ENCODE measurements around the gene CCL27. TPM values are rescaled to one million over a fixed set of nuclear protein-coding genes. Genes with fewer than 3 reads are reported as not detected.

Gene CCL27
- total RNA-seq, 2 donors from 2014 or later, result not detected

DNA sequence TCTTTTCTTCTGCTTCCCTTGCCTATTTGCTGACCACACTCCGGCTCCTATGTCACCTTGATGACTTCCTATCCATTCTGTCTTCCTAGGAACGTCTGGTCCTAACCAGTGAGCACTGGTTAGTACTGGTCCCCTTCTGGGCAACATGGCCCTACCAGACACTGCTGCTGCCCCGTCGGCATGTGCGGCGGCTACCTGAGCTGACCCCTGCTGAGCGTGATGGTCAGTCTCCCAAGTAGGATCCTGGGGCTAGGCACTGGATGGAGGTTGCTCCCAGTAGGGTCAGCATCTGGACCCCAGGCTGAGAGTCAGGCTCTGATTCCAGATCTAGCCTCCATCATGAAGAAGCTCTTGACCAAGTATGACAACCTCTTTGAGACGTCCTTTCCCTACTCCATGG lies 13.8 kb downstream of the CCL27 start:
- Histone ChIP-seq H3K36me3 (peaks cover 16% of the 10 kb centered on the region), H3K27me3 (replicated peaks; ENCODE audit: insufficient read depth) (no peaks in the 10 kb centered on the region), H3K27ac (no peak overlapping the region), H3K4me1 (ENCODE audit: control insufficient read depth in 1 of 2, low read depth in 2 of 2) (peaks cover 29 to 56% of the 10 kb centered on the region in 2 donors), H3K4me3 (no peak overlapping the region), H3K9me3 (no peaks in the 10 kb centered on the region)
- DNase-seq (ENCODE audit: low spot score), result no peak
- TF ChIP-seq, protein P1, sequence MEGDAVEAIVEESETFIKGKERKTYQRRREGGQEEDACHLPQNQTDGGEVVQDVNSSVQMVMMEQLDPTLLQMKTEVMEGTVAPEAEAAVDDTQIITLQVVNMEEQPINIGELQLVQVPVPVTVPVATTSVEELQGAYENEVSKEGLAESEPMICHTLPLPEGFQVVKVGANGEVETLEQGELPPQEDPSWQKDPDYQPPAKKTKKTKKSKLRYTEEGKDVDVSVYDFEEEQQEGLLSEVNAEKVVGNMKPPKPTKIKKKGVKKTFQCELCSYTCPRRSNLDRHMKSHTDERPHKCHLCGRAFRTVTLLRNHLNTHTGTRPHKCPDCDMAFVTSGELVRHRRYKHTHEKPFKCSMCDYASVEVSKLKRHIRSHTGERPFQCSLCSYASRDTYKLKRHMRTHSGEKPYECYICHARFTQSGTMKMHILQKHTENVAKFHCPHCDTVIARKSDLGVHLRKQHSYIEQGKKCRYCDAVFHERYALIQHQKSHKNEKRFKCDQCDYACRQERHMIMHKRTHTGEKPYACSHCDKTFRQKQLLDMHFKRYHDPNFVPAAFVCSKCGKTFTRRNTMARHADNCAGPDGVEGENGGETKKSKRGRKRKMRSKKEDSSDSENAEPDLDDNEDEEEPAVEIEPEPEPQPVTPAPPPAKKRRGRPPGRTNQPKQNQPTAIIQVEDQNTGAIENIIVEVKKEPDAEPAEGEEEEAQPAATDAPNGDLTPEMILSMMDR (IDR thresholded peaks at IDR 0.05), result no peak
- no peak for ATAC-seq (ENCODE audit: insufficient number of reproducible peaks, low FRiP score, low read depth)

DNA sequence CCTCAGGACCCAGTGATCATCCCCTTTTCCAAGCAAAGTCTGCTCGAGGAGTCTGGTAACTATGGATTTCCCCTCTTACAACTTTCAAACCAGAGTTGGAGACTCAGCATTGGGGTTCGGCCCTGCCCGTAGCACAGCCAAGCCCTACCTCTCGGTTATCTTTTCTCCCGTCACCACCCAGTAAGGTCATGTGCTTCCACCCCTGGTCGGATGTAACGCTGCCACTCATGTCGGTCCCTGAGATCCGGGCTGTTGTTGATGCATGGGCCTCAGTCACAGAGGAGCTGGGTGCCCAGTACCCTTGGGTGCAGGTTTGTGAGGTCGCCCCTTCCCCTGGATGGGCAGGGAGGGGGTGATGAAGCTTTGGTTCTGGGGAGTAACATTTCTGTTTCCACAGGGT lies 14.8 kb downstream of the CCL27 start:
- Histone ChIP-seq H3K4me3 (peak overlapping the region; percentile 79), H3K27ac (peak overlapping the region; percentile 79 to 80), H3K4me1 (ENCODE audit: control insufficient read depth in 1 of 2, low read depth in 2 of 2) (peaks cover 19 to 45% of the 10 kb centered on the region in 2 donors), H3K27me3 (replicated peaks; ENCODE audit: insufficient read depth) (no peaks in the 10 kb centered on the region), H3K9me3 (no peaks in the 10 kb centered on the region), H3K36me3 (peaks cover 16% of the 10 kb centered on the region)
- DNase-seq (ENCODE audit: low spot score), result no peak
- ATAC-seq (ENCODE audit: insufficient number of reproducible peaks, low FRiP score, low read depth), result no peak
- TF ChIP-seq, protein P1 (IDR thresholded peaks at IDR 0.05), result no peak

DNA sequence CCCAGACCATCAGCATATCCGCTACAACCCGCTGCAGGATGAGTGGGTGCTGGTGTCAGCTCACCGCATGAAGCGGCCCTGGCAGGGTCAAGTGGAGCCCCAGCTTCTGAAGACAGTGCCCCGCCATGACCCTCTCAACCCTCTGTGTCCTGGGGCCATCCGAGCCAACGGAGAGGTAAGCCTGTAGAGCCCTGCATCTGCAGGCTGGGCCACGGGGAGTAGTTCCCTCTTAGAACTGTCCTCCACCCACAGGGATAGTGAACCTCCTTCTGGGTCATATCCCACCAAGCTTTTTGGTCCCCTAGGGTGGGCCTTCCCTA lies 15.4 kb downstream of the CCL27 start:
- Histone ChIP-seq H3K27me3 (replicated peaks; ENCODE audit: insufficient read depth) (no peaks in the 10 kb centered on the region), H3K4me3 (peak overlapping the region; percentile 79), H3K36me3 (peaks cover 16% of the 10 kb centered on the region), H3K27ac (peak overlapping the region; percentile 79 to 80), H3K9me3 (no peaks in the 10 kb centered on the region), H3K4me1 (ENCODE audit: control insufficient read depth in 1 of 2, low read depth in 2 of 2) (peaks cover 18 to 40% of the 10 kb centered on the region in 2 donors)
- ATAC-seq (ENCODE audit: insufficient number of reproducible peaks, low FRiP score, low read depth) (no peak), DNase-seq (ENCODE audit: low spot score) (no peak)
- TF ChIP-seq, protein P1 (IDR thresholded peaks at IDR 0.05), result no peak

GRCh38 chr9:34646211-34647083 lies 16.0 kb downstream of the CCL27 start, which contains the start of gene GALT:
GALT (plus strand) TSS chr9:34646675; CDS start chr9:34646705, 30 bp downstream.
- no peaks in the 10 kb centered on the region for H3K27me3 ChIP-seq (replicated peaks; ENCODE audit: insufficient read depth)
- ATAC-seq (ENCODE audit: insufficient number of reproducible peaks, low FRiP score, low read depth) (peak; percentile 62), DNase-seq (ENCODE audit: low spot score) (peak; percentile 89)
- TF ChIP-seq, protein P1 (IDR thresholded peaks at IDR 0.05), result peak; percentile 23
- peaks cover 16% of the 10 kb centered on the region for H3K36me3 ChIP-seq
- no peaks in the 10 kb centered on the region for H3K9me3 ChIP-seq
- peaks cover 16 to 35% of the 10 kb centered on the region in 2 donors for H3K4me1 ChIP-seq (ENCODE audit: control insufficient read depth in 1 of 2, low read depth in 2 of 2)
- peak within 1 kb of the TSS; percentile 79 to 80 for H3K27ac ChIP-seq
- H3K4me3 ChIP-seq, result peak within 1 kb of the TSS; percentile 79

DNA sequence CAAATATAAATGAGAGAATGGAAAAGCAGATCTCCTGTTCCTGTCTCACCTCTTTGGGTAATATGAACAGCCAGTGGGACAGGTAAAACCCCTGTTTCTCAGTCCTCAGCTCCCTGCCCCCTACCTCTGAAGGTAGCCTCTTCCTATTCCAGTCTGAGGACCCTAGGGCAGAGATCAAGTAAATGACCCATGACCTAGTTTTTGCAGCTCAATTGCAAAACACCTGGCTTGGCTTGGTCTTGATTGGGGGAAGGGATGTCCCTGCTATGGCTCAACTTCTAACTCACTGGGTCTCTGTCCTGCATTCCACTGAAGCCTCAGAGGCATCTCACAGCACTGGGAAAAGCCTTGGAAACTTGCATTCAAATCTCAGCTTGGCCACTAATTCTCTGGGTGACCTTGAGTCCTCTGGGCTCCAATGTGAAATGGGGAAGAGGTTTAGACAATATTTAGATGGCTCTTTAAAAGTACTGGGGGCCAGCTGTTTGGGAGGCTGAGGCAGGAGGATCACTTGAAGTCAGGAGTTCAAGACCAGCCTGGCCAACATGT lies 17.6 kb downstream of the CCL27 start:
- H3K4me1 ChIP-seq (ENCODE audit: control insufficient read depth in 1 of 2, low read depth in 2 of 2), result peaks cover 12 to 26% of the 10 kb centered on the region in 2 donors
- TF ChIP-seq, protein P1 (IDR thresholded peaks at IDR 0.05), result no peak
- H3K36me3 ChIP-seq, result peaks cover 15% of the 10 kb centered on the region
- no peak overlapping the region for H3K27ac ChIP-seq
- H3K4me3 ChIP-seq, result no peak overlapping the region
- no peak for DNase-seq (ENCODE audit: low spot score)
- no peak for ATAC-seq (ENCODE audit: insufficient number of reproducible peaks, low FRiP score, low read depth)
- H3K9me3 ChIP-seq, result no peaks in the 10 kb centered on the region
- no peaks in the 10 kb centered on the region for H3K27me3 ChIP-seq (replicated peaks; ENCODE audit: insufficient read depth)

Measured in thoracic aorta (tissue), 2 donors.